Right cardiac atrium (tissue), 5 donors: Measurements from ENCODE around the gene ICA1L. TPM values are rescaled to one million over a fixed set of nuclear protein-coding genes. Genes with fewer than 3 reads are reported as not detected.

Source experiments
- ATAC-seq, 2 donors: fragments of 200-7000 bp; cut with Tn5 transposase; one replicate each; pipeline versions ENCODE4 v1.8.0 to v1.9.1; 2020; ENCODE audit warnings: moderate library complexity in 2 of 2, mild to moderate bottlenecking in 1 of 2
- DNase-seq, 3 donors: peaks; one replicate each; pipeline ENCODE4 v3.0.0-alpha.2; 2020
- H3K27ac ChIP-seq: one replicate; pipeline ENCODE4 v1.5.1; 2013; ENCODE audit warnings: mild to moderate bottlenecking, low read length, control low read depth, moderate library complexity
- H3K27me3 ChIP-seq: one replicate; pipeline ENCODE4 v1.6.1; 2013; ENCODE audit not compliant: control insufficient read depth, insufficient read depth
- H3K4me1 ChIP-seq: one replicate; pipeline ENCODE4 v1.6.1; 2013; ENCODE audit warnings: low read length; ENCODE audit not compliant: control insufficient read depth, insufficient read depth
- H3K4me3 ChIP-seq: one replicate; pipeline ENCODE4 v1.5.1; 2013; ENCODE audit warnings: low read length, control low read depth
- H3K9me3 ChIP-seq: one replicate; pipeline ENCODE4 v1.6.1; 2013; ENCODE audit warnings: low read length; ENCODE audit not compliant: control insufficient read depth
- WGBS: extraction: QIAGEN DNeasy Blood & Tissue Kit; methylation state at CpG from one replicate; pipeline ENCODE4 v1.1.7; 2013; 5-methylcytosine and 5-hydroxymethylcytosine counted together
- intact Hi-C, 4 donors: fragments of 100-400 bp; cut with DNase I; formaldehyde crosslinking; loops; one replicate each; pipeline versions ENCODE4 v1.11.0 to v1.14.0; 2022 to 2023
- polyA plus RNA-seq: library from polyadenylated mRNA; stranded (reverse); fragments of 200-250 nt; gene quantifications from one replicate; pipeline ENCODE4 v1.2.3, GENCODE V29; 2013
- total RNA-seq, 4 donors: library from RNA; stranded (reverse); fragmentation: NEBNext Ultra II Directional; extraction: Animal tissue kit (Norgen Biotek cat#: 25700); gene quantifications; one replicate each; pipeline ENCODE4 v1.2.1, GENCODE V29; 2021
- donor health status: healthy with polysubstance abuse.
- donor health status: DM: no; HTN: yes; CAD: no.
- donor health status: DM: no; HTN: no; CAD: no.
- donor health status: DM: no; HTN: yes; CAD: no; lungs with severe emphysema.
- donor health status: DM: yes; HTN: yes; CAD: no.

ICA1L gene
- total and polyA plus RNA-seq, 5 donors = 5.1 to 17.7 (median 12.6) TPM

DNA sequence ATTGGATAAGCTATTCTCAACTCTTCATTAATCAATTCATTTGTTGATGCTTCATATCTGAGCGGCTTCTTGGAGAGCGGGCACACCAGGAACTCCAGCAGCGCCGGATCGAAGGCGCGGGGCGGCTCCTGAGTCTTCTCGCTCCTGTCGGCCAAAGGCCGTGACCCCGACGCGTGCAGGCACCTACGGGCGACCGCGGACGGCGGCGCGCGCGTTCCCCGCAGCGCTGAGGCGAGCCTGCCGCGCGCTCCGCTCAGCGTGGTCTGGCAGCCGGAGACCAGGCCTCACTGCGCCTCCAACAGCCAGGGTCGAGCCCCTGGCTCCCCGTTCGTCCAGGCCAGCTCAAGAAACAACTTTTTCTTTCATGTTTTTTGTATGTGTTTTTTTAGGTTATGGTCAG, 97.5 kb downstream of the ICA1L start:
- ATAC-seq (peak in 1 of 2 donors; percentile 43), DNase-seq (peak in 1 of 3 donors; percentile 11)
- 89% methylated on average over 37 of the region's 37 CpGs for WGBS
- no peak overlapping the region for H3K4me3 ChIP-seq
- no peaks in the 10 kb centered on the region for H3K4me1 ChIP-seq
- H3K27ac ChIP-seq = no peak overlapping the region
- H3K27me3 ChIP-seq = no peaks in the 10 kb centered on the region
- intact Hi-C loops = no loop called here
- H3K9me3 ChIP-seq = no peaks in the 10 kb centered on the region

DNA sequence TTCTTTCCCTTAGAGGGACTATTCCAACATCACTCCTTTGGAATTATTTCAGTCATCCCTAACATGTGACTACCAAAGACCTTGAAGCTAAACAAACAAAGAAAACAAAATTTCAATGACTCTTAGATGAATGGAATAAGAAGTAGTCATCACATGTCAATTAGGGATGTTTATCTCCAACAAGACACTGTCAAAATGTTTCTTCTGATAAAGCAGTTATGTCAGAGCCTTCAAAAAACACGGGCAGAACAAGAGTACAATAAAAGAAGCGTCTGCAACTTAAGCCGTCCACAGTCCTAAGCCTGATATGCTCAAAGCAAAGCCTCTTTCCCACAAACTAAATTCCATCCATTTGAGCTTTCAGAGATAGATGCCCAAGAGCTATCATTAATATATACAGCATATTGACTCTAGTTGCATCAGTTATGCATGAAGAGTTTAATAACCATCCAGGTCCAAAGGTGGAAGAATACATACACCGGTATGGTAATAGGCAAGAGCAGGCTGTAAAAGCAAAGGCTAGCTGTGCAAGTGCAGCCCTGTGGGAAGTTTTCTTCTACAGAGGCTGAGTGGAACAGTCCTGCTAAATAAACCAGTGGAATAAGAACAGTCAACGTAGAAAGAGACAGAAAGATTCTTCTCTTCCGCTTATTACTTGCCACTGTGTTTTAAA, 98.1 kb downstream of the ICA1L start:
- ATAC-seq (no peak), DNase-seq (no peak)
- Histone ChIP-seq H3K9me3 (no peaks in the 10 kb centered on the region), H3K27me3 (no peaks in the 10 kb centered on the region), H3K27ac (no peak overlapping the region), H3K4me3 (no peak overlapping the region), H3K4me1 (no peaks in the 10 kb centered on the region)
- 84% methylated on average over 6 of the region's 6 CpGs for WGBS
- intact Hi-C loops = no loop called here

DNA sequence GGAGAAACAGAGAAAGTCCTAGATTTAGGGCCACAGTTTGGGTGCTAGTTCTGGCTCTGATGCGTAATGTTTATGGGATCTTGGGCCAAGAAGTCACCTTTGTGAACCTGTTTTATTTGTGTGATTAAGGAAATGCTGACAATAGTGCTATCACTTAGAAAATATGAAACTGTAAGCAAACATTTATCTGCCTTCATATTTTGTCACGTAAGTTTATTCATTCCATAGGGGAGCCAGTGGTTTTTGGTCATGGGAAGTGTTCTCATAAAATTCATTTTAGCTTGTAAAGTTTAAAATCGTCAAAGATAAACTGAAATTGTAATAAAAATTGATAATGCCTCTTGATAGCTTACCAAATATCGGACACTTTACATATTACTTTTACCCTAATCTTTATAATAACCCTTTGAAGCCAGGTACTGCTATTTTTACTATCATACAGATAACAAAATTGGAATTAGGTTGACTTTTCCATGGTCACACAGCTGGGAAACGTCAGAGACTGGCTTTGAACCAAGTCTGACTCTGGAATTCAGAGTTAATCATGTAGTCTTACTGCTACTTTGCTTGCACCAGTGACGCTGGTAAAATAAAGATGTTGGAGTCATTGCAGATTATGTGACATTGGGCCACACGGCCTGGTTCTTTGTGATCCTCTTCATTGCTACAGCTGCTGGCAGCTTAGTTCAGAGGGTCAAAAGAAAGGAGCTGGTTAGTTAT, 99.7 kb downstream of the ICA1L start:
- intact Hi-C loops = no loop called here
- H3K9me3 ChIP-seq = no peaks in the 10 kb centered on the region
- 64% methylated on average over 7 of the region's 7 CpGs for whole genome bisulfite sequencing
- peak; percentile 46 to 62 for ATAC-seq
- H3K27ac ChIP-seq = no peak overlapping the region
- no peaks in the 10 kb centered on the region for H3K4me1 ChIP-seq
- H3K4me3 ChIP-seq = no peak overlapping the region
- no peaks in the 10 kb centered on the region for H3K27me3 ChIP-seq
- peak in 2 of 3 donors; percentile 21 to 42 for DNase-seq

DNA sequence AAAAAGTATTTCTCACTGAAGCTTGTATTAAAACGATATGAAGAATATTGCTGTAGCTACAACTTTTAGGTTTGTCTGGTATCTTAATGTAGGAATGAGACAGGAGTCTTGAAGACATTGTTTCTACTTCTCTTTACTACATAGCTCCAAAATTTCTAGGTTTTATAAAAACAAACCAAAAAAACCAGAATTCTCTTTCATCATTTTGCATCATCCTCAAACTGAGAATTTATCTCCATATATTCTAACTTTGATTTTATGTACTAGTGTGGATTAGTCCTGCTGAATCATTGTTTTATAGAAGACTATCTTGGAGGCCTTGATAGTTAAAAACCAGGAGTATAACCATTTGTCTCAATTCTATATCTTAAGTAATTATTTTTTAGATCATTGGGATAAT, 100.2 kb downstream of the ICA1L start:
- H3K4me3 ChIP-seq = no peak overlapping the region
- H3K27ac ChIP-seq = no peak overlapping the region
- ATAC-seq (no peak), DNase-seq (no peak)
- no peaks in the 10 kb centered on the region for H3K27me3 ChIP-seq
- no peaks in the 10 kb centered on the region for H3K4me1 ChIP-seq
- H3K9me3 ChIP-seq = no peaks in the 10 kb centered on the region
- 84% methylated on average over 1 of the region's 1 CpG for WGBS
- intact Hi-C loops = no loop called here

DNA sequence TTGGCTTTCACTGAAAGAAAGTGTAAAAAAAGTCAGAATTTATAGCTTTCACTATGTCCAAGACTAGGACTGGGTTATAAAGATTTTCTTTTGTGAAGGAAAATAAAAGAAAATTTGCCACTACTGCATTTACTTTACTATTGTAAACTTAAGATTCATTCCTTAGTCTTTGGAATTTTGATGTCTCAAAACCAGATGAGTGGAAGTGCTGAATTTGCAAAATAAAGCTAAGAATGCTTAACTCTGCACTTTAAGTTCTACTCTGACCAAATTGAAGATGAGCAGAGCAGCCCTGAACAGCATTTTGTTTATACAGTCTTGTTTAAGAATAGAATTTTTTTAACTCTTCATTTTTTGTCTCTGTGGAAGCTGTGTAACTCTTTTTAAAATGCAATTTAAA, 102.4 kb downstream of the ICA1L start:
- H3K4me3 ChIP-seq = no peak overlapping the region
- H3K27ac ChIP-seq = no peak overlapping the region
- ATAC-seq = no peak
- H3K27me3 ChIP-seq = no peaks in the 10 kb centered on the region
- no peaks in the 10 kb centered on the region for H3K9me3 ChIP-seq
- H3K4me1 ChIP-seq = no peaks in the 10 kb centered on the region
- DNase-seq = no peak
- intact Hi-C loops = no loop called here

DNA sequence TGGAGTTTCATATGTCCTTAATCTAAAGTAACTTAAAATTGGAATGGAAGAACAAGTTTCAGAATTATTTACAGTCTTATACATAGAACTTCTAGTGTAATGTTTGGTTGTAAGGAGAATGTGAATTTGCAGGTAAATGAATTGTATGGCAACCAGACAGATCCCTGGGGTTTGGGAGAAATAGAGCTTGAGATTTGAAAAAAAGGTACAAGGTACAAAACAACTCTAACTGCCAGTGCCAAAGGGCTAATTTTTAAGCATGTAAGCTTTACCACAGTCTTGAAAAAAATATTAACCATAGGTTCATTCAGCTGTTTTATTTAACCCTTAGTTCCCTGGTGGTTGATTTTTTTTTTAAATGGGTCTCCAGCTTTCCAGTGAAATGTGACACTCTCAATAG, 103.3 kb downstream of the ICA1L start:
- ATAC-seq (no peak), DNase-seq (no peak)
- Histone ChIP-seq H3K4me3 (no peak overlapping the region), H3K4me1 (no peaks in the 10 kb centered on the region), H3K9me3 (no peaks in the 10 kb centered on the region), H3K27ac (no peak overlapping the region), H3K27me3 (no peaks in the 10 kb centered on the region)
- intact Hi-C loops = no loop called here

DNA sequence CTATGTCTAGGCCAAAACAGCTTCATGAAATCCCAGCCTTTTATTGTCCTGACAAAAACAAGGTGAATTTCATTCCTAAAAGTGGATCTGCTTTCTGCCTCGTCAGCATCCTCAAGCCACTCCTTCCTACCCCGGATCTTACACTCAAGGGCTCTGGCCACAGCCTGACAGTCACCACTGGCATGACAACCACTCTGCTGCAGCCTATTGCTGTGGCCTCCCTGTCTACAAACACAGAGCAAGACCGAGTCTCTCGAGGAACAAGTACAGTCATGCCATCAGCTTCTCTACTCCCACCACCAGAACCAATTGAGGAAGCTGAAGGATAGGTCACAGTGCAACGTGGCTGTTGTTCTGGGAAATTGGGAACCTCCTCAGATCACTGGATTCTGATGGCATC, 106.1 kb downstream of the ICA1L start:
- WGBS = 72% methylated on average over 5 of the region's 5 CpGs
- no peak overlapping the region for H3K4me3 ChIP-seq
- DNase-seq = no peak
- H3K9me3 ChIP-seq = no peaks in the 10 kb centered on the region
- no peak overlapping the region for H3K27ac ChIP-seq
- H3K27me3 ChIP-seq = no peaks in the 10 kb centered on the region
- intact Hi-C loops = no loop called here
- ATAC-seq = no peak
- no peaks in the 10 kb centered on the region for H3K4me1 ChIP-seq

DNA sequence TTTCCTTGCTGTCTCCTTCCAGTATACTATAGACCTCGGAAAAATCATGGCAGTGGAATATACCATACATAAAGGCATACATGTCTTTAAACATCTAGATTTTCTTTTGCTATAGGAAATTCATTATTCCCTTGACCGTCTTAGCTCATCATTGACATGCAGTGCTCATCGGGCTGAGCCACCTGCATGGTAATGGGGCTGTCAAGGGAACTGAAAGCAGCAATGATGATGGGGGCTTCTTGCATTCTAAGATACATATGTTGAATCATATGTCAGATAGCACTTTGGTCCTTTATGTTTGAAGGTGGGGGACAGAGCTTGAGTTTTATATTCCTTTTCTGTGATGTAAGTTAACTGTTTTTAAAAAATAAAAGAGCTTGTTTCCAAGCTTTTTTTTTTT, 106.6 kb downstream of the ICA1L start:
- intact Hi-C loops = no loop called here
- Histone ChIP-seq H3K4me3 (no peak overlapping the region), H3K9me3 (no peaks in the 10 kb centered on the region), H3K27ac (no peak overlapping the region), H3K27me3 (no peaks in the 10 kb centered on the region), H3K4me1 (no peaks in the 10 kb centered on the region)
- ATAC-seq (no peak), DNase-seq (no peak)
- WGBS = 94% methylated on average over 3 of the region's 3 CpGs

DNA sequence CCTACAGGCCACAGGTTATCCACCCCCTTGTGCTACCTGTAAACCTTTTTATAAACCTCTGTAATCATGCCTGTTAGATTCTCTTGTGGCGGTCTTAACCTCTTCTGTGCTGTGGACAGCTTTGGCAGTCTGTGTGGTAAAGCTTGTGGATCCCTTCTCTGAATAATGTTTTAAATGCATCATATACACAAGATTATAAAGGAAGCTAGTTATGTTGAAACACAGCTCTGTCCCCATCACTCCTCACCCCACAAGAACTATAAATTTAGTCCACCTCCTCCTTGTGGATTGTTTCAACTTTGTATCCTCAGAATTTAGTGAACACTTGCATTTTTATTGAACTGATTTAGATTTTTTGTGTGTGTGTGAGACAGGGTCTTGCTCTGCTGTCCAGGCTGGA, 107.7 kb downstream of the ICA1L start:
- Histone ChIP-seq H3K27ac (no peak overlapping the region), H3K4me3 (no peak overlapping the region), H3K9me3 (no peaks in the 10 kb centered on the region), H3K4me1 (no peaks in the 10 kb centered on the region), H3K27me3 (no peaks in the 10 kb centered on the region)
- WGBS = 97% methylated on average over 1 of the region's 1 CpG
- ATAC-seq (no peak), DNase-seq (no peak)
- intact Hi-C loops = no loop called here

DNA sequence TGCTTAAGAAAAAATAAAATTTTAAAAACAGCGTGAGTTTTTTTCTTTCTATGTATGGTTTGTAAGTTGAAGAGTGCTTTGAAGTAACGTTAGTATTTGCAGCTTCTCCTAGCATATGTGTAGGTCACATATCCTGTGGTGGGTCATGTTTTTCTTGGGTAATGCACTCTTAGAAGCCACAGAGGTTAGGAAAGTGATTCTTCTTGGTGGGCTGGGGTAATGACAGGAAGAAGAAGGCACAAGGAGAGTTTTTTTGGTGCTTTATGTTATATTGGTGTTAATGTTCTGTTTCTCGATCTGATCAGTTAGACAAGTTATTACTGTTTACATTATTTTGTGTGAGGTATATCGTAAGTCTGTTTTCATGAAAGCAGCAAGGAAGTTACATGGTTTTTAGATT, 109.0 kb downstream of the ICA1L start:
- WGBS = 59% methylated on average over 4 of the region's 4 CpGs
- intact Hi-C loops = no loop called here
- H3K4me1 ChIP-seq = no peaks in the 10 kb centered on the region
- H3K27me3 ChIP-seq = no peaks in the 10 kb centered on the region
- DNase-seq (no peak), ATAC-seq (no peak)
- H3K27ac ChIP-seq = no peak overlapping the region
- H3K4me3 ChIP-seq = no peak overlapping the region
- H3K9me3 ChIP-seq = no peaks in the 10 kb centered on the region

DNA sequence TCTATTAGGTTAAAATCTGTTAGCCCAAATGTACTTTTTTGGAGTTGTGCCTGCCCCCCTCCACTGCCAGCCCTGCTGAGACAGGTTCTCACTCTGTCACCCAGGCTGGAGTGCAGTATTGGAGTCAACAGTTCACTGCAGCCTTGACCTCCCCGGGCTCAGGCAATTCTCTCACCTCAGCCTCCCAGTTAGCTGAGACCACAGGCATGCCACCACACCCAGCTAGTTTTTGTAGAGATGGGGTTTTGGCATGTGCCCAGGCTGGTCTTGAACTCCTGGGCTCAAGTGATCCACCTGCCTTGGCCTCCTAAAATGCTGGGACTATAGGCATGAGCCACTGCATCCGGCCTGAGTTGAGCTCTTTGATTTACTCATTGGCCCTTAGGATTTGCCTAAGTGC, 110.7 kb downstream of the ICA1L start:
- WGBS = 93% methylated on average over 2 of the region's 2 CpGs
- DNase-seq = no peak
- Histone ChIP-seq H3K4me1 (no peaks in the 10 kb centered on the region), H3K4me3 (no peak overlapping the region), H3K27ac (no peak overlapping the region), H3K9me3 (no peaks in the 10 kb centered on the region), H3K27me3 (no peaks in the 10 kb centered on the region)
- intact Hi-C loops = no loop called here
- ATAC-seq = no peak

DNA sequence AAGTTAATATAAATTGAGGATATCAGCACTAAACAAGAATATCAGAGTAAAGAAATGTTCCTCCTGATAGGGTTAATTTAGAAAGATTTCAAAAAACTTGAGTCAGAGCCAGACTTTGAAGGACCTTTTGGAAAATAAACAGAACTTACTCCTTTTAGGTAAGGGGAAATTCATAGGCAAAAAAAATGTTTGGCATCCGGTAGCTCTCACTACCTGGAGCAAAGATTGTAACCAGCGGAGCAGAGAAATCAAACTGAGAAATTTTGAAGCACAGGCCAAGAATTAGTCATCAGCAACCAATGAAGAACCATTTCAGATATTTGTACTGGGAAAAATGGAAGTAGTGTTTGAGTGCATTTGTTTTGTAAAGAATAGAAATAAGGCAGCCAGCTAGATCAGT, 113.0 kb downstream of the ICA1L start:
- intact Hi-C loops = no loop called here
- Histone ChIP-seq H3K27ac (no peak overlapping the region), H3K4me1 (no peaks in the 10 kb centered on the region), H3K9me3 (no peaks in the 10 kb centered on the region), H3K27me3 (no peaks in the 10 kb centered on the region), H3K4me3 (no peak overlapping the region)
- ATAC-seq (no peak), DNase-seq (no peak)
- 92% methylated on average over 2 of the region's 2 CpGs for WGBS
